Cerebellar nuclear complex (tissue), 1 donor: ENCODE measurements around the gene TBC1D8B.
"Not testable (repeated sequence)": the region's sequence is repeated elsewhere in the genome, so short reads cannot be mapped to it uniquely, and the experiment has no call there.

Source experiments
- DNase-seq, 2 experiments: peaks; one replicate each; lab custom pipeline; 2025; lab: John Stamatoyannopoulos, UW

TBC1D8B gene

DNA sequence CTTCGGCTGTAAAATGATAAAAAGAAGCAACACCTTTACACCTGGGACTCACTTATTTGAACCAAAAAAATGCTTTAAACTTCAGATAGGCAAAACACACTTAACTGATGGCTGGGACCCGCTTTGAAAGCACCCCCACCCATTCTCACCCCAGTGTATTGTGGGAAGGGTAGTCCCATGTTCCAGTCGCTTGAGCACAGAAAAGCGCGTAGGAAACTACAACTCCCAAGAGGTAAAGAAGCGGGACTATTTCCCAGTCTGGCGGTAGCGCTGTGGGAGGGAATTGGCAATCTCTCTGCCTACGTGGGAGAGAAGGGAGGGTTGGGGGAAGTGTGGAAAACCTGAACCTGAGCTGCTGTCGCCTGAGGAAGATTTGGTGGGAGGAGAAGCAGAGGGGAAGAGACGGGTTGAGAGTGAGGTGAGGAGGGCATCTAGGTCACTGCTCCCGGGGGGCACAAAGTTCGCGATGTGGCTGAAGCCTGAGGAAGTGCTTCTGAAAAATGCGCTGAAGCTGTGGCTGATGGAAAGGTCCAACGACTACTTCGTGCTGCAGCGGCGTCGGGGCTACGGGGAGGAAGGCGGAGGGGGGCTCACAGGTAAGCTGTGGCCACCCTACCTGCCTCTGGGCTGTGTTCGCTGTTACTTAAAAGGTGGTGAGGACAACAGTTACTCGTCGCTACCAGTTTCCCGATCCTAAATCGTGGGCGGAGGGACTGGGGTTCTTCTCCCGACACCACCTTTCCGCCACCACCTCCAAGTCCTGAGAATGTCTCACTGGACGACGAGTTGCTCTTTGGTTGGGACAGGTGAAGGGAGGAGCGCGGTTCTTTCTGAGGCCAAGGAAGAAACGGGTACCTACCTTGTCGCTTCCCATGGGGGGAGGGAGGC, at the start of gene TBC1D8B:
TBC1D8B (plus strand) TSS at position 286 of the 888 bp plus-strand sequence; CDS start at position 467, 181 bp downstream.
- DNase-seq: no peak

DNA sequence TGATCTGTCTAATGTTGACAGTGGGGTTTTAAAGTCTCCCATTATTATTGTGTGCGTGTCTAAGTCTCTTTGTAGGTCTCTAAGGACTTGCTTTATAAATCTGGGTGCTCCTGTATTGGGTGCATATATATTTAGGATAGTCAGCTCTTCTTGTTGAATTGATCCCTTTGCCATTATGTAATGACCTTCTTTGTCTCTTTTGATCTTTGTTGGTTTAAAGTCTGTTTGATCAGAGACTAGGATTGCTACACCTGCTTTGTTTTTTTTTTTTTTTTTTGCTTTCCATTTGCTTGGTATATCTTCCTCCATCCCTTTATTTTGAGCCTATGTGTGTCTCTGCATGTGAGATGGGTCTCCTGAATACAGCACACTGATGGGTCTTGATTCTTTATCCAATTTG, 33.2 kb upstream of the TBC1D8B start:
- DNase-seq: not testable (repeated sequence)

DNA sequence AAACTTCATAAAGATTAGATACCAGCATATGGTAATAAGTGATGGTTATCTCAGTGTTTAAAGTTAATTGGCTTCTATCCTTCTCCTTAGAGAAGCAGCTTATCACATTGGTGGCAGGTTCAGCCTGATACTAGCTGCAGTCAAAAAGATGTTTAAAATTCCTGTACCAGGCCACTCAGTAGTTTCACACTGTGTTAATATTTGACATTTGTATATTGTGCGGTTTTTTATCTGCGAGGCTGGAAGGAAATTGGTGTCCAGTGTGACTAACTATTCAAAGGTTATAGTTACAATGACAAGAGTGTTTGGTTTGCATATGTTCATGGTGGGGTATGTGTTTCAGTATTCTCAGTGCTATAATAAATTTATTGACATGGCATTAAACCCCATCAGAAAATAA, 27.5 kb upstream of the TBC1D8B start:
- no peak for DNase-seq

DNA sequence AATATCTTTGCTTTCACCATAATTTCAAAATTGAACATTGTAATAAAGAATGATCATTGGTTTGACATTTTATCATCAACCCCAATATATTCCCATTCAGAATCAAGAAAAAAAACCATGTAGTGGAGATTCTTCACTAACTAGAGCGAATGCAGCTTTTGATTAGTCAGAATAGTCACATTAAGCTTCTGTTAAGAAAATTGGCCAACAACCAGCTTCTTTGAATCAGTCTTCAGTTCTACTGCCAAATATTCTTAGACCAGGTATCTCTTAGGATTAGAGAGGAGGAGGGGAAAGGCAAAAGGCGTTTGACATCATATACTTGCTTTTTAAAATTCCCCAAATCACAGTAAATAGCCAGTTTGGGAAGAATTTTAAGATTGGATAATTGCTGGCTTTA, 22.2 kb upstream of the TBC1D8B start:
- DNase-seq: no peak

DNA sequence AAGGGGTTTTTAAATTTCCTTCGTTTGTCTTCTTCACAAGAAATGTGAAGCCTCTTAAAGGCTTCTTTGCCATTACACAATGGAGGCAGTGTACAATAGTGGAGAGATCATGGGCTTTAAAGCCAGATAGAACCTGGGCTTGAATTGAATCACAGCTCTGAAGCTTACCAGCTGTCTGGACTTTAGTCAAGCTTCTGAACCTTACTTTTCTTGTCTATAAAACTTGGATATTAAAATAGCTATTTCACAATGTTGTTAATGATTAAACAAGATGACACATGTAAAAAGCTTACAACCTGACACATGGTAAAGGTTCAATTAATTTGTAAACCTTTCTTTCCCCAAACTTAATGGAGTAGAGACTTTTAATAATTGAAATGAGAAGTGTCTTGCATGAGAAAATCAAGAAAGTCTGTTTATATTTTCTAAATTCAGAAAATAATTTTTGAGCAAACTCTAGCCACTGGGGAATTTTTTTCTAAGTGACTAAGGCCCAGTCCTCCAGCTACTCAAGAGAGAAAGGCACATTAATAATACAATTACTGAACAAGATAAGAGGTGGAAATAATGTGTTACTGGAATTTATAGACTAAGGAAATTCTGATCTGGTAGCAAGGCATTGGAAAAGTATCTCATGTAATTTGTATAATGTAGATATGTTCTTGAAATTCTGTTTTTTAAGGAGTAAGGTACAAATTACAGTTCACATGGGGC, 21.7 kb upstream of the TBC1D8B start:
- no peak for DNase-seq

DNA sequence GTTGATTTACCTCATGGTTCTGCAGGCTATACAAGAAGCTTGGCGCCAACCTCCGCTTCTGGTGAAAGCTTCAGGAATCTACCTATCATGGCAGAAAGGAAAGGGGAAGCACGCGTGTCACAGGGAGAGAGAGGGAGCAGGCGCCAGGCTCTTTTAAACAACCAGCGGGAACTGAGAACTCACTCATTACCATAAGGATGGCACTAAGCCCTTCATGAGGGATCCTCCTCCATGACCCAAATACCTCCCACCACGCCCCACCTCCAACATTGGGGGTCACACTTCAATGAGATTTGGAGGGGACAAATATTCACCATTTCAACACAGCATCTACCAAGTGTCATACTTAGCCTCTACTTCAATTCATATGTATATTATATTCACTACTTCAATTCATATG, 18.8 kb upstream of the TBC1D8B start:
- DNase-seq: no peak

DNA sequence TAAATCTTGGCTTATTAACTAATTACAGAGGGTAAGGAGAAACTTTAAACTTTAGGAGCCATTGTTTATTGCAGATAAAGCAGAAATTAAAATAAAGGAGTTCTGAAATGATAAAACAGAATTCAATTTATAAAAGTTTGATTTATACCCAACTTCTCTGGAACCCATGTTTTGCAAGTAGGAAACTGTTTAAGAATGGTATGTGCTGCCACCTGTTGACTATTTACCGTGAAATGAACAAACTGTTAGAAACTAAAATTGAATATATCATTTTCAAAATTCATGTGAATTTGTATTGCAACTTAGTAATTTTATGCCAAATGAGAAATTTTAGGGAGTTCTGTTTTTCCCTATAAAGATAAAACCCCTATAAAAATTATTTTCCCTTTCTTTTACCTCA, 11.0 kb upstream of the TBC1D8B start:
- DNase-seq: no peak

DNA sequence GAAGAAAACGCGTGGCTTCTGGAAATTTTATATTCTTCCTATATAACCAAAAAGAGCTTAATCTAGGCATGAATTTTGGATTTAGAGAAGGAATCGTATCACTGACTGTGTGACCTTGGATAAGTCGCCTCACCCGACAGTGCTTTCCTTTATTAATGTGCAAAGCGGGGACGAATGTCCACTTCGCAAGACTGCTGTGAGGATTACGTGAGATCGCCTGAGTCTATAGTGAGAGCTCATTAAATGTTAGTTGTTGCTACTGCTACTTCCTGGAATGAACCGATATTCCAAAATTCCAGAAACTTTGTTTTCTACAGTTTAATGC, 448 bp upstream of the TBC1D8B start:
- DNase-seq: no peak

DNA sequence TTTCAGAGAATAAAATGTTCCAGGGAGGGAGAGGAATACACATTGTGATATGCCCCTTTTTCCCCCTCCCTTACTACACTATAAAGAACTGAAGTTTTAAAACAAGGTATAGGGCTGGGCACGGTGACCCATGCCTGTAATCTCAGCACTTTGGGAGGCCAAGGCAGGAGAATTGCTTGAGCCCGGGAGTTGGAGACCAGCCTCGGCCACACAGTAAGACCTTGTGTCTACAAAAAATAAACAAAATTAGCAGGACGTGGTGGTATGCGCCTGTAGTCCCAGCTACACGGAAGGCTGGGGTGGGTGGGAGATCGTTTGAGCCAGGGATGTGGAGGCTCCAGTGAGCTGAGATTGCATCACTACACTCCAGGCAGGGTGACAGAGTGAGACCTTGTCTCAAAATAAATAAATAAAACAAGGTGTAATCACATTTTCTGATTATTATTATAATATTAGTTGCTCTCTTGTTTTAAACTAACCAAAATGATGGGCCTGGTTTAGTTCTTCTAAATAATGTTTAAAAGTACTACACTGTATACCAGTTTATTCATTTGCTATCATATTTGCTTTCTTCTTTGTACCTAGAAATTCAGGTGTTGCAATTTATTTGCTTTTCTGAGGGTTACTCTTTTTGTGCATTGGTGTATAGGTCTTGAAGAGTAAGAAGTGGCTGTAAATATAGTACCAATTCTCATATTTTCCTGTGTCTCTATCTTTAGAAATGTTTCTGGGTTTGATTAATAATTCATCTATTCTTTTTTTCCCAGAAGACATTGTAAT, 8.8 kb downstream of the TBC1D8B start:
- no peak for DNase-seq

DNA sequence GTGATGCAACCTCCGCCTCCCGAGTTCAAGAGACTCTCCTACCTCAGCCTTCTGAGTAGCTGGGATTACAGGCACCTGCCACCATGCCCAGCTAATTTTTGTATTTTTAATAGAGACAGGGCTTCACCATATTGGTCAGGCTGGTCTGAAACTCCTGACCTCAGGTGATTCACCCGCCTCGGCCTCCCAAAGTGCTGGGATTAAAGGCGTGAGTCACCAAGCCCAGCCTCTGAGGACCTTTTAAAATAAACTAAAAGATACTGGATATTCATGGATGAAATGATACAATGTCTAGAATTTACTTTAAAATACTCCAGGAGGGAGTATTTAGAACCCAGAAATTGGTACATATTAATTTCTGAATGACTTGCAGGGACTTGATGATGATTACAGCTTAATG, 10.5 kb downstream of the TBC1D8B start:
- DNase-seq: not testable (repeated sequence)

DNA sequence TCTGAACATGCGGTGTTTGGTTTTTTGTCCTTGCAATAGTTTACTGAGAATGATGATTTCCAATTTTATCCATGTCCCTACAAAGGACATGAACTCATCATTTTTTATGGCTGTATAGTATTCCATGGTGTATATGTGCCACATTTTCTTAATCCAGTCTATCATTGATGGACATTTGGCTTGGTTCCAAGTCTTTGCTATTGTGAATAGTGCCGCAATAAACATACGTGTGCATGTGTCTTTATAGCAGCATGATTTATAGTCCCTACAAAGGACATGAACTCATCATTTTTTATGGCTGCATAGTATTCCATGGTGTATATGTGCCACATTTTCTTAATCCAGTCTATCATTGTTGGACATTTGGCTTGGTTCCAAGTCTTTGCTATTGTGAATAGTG, 11.6 kb downstream of the TBC1D8B start:
- not testable (repeated sequence) for DNase-seq

DNA sequence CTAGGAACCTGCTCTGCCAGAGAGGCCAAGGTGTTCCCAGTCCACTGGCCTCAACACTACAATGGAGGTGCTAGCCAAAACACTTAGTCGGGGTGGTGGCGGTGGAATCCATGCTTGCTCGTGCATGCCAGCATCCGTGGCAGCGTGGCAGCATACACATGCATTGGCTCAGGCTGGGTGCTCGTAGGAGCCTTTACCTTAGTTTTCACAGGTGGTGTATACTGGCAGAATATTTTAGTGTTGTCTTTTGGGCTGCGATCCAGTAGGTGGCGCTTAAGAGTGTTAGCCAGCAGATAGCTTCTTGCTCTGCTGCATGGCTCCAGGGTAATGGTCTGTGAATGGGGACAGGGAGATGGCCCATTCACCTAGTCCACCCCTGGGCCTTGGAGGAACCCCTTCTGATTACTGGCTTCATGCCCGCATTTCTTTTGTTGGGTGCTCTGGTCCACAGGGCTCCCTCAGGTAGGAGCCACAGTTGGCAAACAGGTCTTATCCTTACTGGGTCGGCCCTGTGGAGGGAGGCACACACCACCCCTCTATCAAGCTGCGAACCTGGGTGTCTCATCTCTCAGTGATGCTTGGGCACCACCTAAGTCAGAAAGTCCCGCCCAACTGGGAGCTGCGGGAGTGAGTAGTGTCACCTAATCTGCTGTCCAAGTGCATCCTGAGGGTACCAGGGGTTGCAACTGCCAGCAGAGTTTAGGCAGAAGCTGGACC, 60.7 kb downstream of the TBC1D8B start:
- DNase-seq: no peak

DNA sequence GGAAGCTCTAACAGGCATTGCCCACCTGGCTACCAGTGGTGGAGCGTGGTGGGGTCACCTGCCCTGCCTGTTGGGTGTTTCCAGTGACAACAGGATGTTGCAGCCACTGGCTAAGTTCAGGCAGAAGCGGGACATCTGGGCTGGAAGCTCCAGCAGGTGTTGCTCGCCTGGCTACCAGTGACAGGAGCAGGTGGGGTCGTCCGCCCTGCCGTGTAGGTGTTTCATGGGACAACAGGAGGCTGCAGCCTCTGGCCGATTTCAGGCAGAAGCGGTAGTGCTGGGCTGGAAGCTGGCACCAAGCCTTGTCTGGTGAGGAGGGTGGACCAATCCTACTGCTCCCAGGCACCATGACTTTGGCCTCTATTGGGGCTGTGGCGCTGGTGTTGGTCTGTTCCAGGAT, 61.2 kb downstream of the TBC1D8B start:
- DNase-seq: no peak

DNA sequence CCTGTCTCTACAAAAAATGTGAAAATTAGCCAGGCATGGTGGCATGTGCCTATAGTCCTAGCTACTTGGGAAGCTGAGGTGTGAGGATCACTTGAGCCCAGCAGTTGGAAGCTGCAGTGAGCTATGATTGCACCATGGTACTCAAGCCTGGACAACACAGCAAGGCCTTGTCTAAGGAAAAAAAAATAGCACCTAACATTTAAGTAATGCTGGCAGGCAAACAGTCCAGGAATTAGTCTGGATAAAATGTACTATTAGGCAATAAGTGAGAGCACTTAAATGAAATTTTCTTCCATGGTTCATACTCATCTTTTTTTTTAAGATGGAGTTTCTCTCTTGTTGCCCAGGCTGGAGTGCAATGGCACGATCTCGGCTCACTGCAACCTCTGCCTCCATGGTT, 70.3 kb downstream of the TBC1D8B start:
- not testable (repeated sequence) for DNase-seq

DNA sequence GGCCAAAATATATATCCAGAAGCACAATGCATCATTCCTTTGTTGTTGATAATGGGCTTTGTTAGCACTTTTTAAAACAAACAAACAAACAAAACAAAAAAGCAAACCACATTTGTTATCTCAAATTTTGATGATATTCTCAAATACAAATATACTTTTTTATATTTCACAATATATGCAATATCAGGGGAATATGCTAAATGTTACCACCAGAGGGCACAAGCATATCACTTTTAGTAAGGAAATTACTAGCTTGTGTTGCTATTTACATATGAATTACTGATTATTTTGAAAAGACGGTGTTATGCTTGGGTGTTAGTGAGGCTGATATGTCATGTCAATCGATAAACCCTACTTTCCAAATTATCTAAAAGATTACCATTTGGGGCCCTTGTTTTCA, 71.6 kb downstream of the TBC1D8B start:
- DNase-seq: no peak

DNA sequence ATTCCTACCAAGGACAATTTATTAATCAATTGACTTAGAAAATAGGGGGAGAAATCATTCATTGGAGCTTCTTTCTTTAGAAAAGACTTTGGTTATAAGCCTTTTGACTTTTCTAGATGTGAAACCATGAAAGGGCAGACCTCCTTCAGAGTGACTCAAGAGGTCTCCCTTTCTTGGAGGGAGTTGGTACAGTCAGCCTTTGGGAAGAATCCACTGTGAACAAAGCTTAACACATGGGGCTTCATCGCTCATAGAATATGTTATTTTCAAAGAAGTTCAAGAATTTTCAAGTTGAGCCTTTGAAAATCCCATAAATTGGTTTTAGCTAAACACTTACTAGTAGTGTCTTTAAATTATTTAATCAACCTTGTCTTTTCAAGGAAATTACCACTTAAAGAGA, 72.7 kb downstream of the TBC1D8B start:
- no peak for DNase-seq

DNA sequence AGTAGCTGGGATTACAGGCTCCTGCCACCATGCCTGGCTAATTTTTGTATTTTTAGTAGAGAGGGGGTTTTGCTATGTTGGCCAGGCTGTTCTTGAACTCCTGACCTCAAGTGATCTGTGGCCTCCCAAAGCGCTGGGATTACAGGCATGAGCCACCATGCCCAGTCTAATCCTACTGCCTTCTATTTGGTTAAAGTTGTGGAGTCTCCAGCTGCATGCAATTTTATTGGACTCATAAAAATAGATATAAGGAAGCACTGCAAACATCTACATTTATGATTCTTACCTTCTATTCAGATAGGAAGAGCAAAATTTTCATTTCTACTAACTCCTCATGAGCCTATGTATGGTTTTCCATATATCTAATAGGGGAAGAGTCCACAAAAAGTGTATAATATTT, 87.0 kb downstream of the TBC1D8B start:
- no peak for DNase-seq

DNA sequence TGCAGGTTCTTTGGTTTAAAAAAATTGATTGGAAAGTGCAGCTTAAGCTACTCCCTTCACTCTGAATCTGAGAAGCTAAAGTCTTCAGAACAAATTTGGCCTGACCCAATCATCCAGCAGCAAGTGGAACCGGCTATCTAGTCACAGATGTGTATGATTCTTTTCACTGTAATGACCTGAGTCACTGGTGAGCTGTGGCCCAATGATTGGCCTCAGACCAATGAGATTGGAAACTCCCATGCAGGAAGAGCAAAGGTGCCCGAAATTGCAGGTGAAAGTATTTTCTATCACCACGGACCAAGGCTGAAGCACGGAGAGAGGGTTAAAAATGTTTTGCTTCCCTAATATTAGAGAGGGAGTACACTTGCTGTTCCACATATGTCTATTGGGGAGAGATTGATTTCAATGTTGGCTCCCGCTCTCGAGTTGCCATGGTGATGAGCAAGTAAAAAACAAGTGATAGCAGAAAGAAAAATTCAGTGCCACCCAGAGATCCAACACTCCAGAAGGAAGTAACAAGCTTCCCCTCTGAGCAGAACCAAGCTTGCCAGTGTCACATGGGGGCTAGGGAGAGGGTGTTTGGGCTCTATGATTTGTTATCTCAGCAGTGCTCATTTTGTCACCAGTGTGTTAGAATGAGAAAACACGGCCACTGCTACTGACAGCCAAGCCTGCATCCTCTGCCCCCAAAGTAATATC, 89.4 kb downstream of the TBC1D8B start:
- no peak for DNase-seq

DNA sequence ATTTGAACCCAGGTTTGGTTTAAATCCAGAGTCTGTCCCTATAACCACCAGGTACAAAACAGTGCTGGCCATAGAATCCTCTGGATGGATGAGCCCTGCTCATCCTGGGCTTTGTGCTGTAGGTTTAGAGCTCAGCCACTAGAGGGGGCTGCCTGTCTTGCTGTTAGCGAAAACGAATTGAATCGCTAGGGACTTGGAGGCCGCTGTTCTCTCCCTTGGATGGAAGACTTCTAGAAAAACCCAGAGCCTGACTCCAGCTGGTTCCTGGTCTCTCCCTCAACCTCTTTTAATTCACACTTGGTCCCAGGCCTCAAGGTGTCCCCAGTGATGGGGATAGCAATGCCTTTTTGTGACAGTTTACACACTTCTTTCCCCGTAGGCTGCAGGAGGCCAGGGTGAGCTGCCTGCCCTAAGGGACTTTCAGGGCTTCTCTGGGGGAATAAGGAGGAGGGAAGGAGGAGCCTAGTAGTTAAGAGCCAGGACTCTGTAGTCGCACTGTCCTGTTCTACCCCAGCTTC, 92.0 kb downstream of the TBC1D8B start:
- DNase-seq: no peak

DNA sequence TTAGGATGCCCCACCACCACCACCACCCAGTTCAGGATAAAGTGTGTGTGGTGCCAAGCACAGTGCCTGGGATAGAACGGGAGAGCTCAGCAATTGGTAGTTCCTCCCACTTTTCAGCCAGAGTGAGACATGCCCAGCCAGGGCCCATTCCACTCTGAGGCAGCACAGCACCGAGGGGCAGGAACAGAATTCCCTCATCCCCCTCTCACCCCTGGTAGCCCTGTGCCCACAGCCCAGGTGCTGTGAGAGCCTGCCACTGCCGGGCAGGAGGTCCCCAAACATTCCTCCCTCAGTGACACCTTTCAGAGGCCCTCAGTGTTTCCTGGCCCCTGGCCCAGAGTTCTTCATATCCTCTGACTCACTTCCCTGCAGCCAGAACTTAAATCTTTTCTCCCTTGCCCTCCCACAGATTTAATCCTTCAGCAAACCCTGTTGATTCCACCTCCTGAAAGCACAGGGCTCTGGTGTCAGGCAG, 92.5 kb downstream of the TBC1D8B start:
- no peak for DNase-seq

DNA sequence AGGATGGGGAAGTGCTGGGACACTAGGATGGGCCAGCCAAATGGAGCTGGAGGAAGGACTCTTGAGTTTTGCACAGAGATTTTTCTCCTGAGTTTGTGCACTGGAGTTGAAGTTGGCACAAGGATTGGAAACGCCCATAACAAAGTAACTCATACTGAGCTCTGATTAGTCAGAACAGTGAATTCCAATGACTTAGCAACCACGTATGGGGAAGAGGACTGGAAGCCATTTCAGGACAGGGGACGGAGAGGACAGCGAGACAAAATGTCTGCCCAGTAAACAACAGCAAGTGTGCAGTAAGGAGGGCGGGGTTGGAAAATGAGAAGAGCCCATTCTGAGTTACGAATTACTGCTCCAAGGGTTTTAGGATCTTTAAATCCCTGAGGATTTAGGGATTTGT, 94.8 kb downstream of the TBC1D8B start:
- no peak for DNase-seq
